Activated naive CD8-positive, alpha-beta T cell treated with anti-CD3 and anti-CD28 coated beads, Interleukin-2, amount 50 U/mL, for 24 hours (primary cell): ENCODE data around the gene ARFIP1.

ENCODE experiments used
- ATAC-seq: fragments of 150-1000 bp; cut with Tn5 transposase; one replicate; pipeline ENCODE4 v1.10.0; 2021
- DNase-seq: peaks from one replicate; pipeline ENCODE4 v3.0.0; 2021
- H3K27ac Mint-ChIP-seq: one replicate; pipeline ENCODE4 v1.8.0; 2021; ENCODE audit warnings: mild to moderate bottlenecking, mixed read lengths
- H3K27me3 Mint-ChIP-seq: one replicate; pipeline ENCODE4 v1.8.0; 2021; ENCODE audit warnings: mixed read lengths
- H3K36me3 Mint-ChIP-seq: one replicate; pipeline ENCODE4 v1.8.0; 2021; ENCODE audit warnings: low read depth, mixed read lengths
- H3K4me1 Mint-ChIP-seq: one replicate; pipeline ENCODE4 v1.8.0; 2021; ENCODE audit warnings: mixed read lengths
- H3K4me3 Mint-ChIP-seq: one replicate; pipeline ENCODE4 v1.8.0; 2021; ENCODE audit warnings: mild to moderate bottlenecking, moderate library complexity, mixed read lengths
- H3K9me3 Mint-ChIP-seq: one replicate; pipeline ENCODE4 v1.8.0; 2021; ENCODE audit warnings: mixed read lengths

The ARFIP1 gene

DNA sequence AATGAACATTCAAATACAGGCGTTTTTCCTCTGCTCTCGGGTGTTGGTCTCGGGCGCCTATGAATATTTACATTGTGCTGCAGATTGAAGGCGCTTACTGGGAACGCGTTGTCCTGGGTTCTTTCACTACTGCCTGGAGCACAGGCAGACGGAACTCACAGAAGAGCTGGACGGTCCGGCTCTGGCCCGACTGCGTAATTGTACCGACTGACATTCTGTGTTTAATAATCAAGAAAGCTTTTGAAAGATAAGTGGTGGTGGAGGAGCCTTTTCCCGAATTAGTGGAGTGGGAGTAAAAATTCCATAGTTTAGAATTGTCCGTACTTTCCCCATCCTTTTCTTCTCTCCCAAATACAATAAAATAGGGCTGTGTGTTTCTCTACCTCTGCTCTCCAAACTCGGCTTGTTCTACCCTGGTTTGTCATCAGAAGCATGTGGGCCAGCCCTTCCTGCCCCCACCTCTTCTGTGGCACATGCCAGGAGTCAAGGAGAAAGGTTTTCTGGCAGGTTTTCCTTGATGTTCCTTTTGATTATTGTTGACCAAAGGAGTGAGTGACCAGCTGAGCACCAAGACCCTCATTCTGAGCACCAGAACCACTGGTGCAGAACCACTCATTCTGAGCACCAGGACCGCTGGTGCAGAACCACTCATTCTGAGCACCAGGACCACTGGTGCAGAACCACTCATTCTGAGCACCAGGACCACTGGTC lies 158.6 kb downstream of the ARFIP1 start:
- Mint-ChIP-seq H3K36me3 (no peaks in the 10 kb centered on the region), H3K9me3 (no peaks in the 10 kb centered on the region), H3K27ac (no peak overlapping the region), H3K4me3 (peak overlapping the region; percentile 76), H3K4me1 (peaks cover 17% of the 10 kb centered on the region), H3K27me3 (peaks cover 56% of the 10 kb centered on the region)
- DNase-seq (no peak), ATAC-seq (no peak)

DNA sequence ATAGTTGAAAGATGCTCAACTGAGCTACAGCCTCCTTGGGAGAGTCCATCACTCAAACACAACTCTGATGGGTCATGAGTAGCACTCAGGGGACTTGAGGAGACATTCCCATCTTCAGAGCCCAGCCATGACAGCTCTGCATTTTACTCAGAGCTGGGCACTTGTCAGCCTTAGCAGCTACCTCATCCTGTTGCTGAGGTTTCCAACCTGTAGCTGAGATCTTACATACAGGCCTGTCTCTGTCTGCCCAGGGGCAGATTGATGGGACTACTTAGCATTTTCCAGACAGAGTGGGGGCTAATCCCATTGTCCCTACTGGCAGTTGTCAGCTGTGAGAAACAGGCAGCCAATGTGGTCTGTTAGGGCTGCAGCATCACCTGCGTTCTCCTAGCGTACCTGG lies 159.9 kb downstream of the ARFIP1 start:
- H3K36me3 Mint-ChIP-seq = no peaks in the 10 kb centered on the region
- no peak for DNase-seq
- no peak overlapping the region for H3K27ac Mint-ChIP-seq
- ATAC-seq = no peak
- H3K4me3 Mint-ChIP-seq = no peak overlapping the region
- H3K9me3 Mint-ChIP-seq = no peaks in the 10 kb centered on the region
- H3K4me1 Mint-ChIP-seq = peaks cover 16% of the 10 kb centered on the region
- peaks cover 45% of the 10 kb centered on the region for H3K27me3 Mint-ChIP-seq

DNA sequence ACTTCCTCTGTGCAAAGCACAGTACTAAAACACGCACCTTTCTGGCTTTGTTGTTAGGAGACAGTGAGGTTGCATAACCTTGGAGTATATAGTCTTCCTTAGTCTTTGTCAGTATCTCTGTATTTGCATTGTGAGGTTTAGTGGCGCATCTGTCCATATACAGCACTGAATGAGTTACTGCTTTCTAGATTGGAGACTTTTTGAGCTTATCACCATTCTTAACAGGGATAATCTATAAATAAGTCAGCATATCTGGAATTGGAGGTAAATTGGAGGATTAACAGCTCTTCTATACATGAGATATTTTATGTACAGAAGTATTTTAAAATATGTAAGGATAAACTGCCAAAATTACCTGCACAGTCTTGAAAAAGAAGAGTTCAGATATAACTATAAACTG lies 160.7 kb downstream of the ARFIP1 start:
- no peaks in the 10 kb centered on the region for H3K9me3 Mint-ChIP-seq
- no peak for ATAC-seq
- H3K27me3 Mint-ChIP-seq = peaks cover 36% of the 10 kb centered on the region
- H3K36me3 Mint-ChIP-seq = no peaks in the 10 kb centered on the region
- no peak for DNase-seq
- peaks cover 9% of the 10 kb centered on the region for H3K4me1 Mint-ChIP-seq
- no peak overlapping the region for H3K4me3 Mint-ChIP-seq
- no peak overlapping the region for H3K27ac Mint-ChIP-seq

DNA sequence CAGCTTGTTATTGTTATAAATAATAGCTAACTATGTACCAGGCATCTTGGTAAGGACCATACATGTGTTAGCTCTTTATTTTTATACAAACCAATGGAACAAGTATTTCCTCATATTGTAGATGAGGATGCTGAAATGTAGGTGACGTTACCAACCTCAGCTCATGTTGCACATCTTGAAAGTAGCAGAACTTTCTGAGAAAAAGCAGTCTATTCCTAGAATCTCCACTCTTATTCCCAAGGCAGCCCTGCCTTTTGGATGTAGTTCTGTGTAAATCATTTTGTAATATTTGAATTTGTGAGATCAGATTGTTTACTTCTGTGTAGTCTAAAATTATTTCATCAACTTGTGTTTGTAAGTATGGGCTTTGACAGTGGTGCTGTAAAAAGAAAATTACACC lies 161.7 kb downstream of the ARFIP1 start:
- Mint-ChIP-seq H3K4me3 (no peak overlapping the region), H3K9me3 (no peaks in the 10 kb centered on the region), H3K36me3 (no peaks in the 10 kb centered on the region), H3K27ac (no peak overlapping the region), H3K4me1 (peaks cover 6% of the 10 kb centered on the region), H3K27me3 (peaks cover 33% of the 10 kb centered on the region)
- ATAC-seq (no peak), DNase-seq (no peak)

DNA sequence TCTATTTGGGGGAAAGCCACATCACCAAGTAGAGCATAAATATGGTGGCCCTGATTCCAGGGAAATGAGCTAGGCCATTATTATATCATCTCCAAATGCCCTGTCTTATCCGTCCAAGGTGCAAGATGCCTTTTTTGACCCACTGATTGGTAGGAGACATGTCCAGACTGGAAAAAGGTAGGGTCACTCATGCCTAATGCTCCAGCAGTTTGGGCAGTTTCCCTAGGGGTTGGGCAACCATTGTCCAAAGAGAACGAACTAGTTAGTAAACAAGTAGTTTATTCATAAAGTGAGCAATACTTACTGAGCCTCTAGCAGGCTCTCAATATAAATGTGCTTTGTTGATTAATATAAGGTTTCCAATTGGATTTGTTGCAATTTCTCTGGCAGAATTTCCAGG lies 162.6 kb downstream of the ARFIP1 start:
- DNase-seq (no peak), ATAC-seq (no peak)
- Mint-ChIP-seq H3K4me3 (no peak overlapping the region), H3K27ac (no peak overlapping the region), H3K9me3 (no peaks in the 10 kb centered on the region), H3K36me3 (no peaks in the 10 kb centered on the region), H3K27me3 (peaks cover 33% of the 10 kb centered on the region), H3K4me1 (peaks cover 6% of the 10 kb centered on the region)

DNA sequence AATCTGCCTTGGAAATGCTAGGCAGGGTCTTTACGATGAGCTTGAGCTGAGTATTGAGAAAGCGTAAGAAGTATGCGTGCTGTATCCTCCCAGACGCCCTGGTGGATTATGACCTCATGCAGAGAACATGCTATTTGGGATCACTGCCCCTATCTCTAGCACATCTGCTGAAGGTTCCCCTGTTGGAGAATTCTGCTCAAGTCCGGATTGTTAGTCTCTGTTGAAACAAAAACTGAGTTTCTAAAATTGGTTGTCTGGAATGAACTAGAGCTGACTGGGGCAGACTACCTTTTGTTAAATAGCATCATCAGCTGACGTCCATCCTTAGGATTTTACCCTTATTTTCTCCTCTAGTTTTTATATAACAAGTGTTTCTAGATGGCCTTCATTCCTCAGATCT lies 163.9 kb downstream of the ARFIP1 start:
- H3K9me3 Mint-ChIP-seq = no peaks in the 10 kb centered on the region
- ATAC-seq (no peak), DNase-seq (no peak)
- H3K4me1 Mint-ChIP-seq = no peaks in the 10 kb centered on the region
- no peaks in the 10 kb centered on the region for H3K36me3 Mint-ChIP-seq
- H3K4me3 Mint-ChIP-seq = no peak overlapping the region
- no peak overlapping the region for H3K27ac Mint-ChIP-seq
- H3K27me3 Mint-ChIP-seq = peaks cover 30% of the 10 kb centered on the region

DNA sequence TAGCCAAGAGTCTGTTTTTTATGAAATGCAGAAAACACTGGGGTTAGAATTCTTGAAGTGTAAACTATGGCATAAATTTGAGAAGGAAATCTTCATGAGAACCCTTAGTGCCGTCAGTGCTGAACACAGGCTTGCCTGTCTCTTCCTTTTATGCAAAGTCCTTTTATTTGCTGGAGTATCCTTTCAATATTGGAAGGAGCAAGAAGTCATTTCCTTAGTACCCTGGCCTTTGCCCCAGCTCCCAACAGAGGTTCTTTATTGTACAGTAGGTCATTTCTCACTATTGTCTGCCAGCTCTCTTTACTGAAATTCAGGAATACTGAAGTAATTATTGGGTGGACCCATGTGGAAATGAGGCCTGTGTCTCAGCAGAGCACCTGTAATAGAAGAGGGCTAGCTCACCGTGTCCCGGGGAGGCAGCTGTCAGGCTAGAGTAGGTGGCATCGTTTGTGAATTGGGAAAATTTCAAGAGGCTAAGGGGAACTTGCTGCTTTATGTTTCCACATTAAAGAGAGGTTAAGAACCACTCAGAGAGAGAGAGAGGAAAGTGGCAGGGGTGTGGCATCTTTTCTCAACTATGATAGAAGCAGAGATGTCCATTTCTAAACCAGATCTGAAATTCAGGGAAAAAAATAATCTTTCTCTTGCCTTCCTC lies 165.0 kb downstream of the ARFIP1 start:
- Mint-ChIP-seq H3K27ac (no peak overlapping the region), H3K9me3 (no peaks in the 10 kb centered on the region), H3K4me3 (no peak overlapping the region), H3K27me3 (peaks cover 19% of the 10 kb centered on the region), H3K4me1 (no peaks in the 10 kb centered on the region), H3K36me3 (no peaks in the 10 kb centered on the region)
- no peak for DNase-seq
- no peak for ATAC-seq

DNA sequence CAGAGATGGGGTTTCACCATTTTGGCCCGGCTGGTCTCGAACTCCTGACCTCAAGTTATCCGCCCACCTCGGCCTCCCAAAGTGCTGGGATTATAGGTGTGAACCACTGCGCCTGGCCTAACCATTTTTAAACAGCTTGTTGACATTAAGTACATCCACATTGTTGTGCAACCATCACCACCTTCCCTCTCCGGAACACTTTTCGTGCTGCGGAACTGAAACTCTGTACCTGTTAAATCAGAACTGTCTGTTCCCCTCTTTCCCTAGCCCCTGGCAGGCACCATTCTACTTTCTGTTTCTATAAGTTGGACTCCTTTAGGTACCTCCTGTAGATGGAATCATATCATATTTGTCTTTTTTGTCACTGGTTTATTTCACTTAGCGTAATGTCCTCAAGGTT lies 165.9 kb downstream of the ARFIP1 start:
- H3K9me3 Mint-ChIP-seq = no peaks in the 10 kb centered on the region
- no peaks in the 10 kb centered on the region for H3K4me1 Mint-ChIP-seq
- no peak for DNase-seq
- no peak for ATAC-seq
- no peak overlapping the region for H3K27ac Mint-ChIP-seq
- H3K27me3 Mint-ChIP-seq = peaks cover 15% of the 10 kb centered on the region
- no peaks in the 10 kb centered on the region for H3K36me3 Mint-ChIP-seq
- H3K4me3 Mint-ChIP-seq = no peak overlapping the region

DNA sequence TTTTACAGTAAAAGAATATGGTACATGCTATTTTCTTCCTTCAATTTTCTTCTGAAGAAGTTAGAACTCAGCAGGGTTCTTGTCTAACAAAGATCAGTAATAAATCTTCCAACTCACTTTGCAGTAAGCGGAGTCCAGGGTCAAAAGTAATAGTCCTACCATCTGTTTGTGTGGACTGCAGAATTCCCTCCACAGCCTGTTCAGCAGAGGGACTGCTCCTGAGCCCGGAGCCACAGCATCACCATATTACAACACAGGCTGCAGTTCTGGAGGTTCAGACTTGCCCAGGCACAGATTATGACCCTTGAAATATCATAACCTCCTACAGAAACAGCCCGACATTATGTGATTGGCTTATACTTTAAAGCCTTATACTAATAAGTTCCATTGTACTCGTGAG lies 166.7 kb downstream of the ARFIP1 start:
- no peak overlapping the region for H3K27ac Mint-ChIP-seq
- no peak overlapping the region for H3K4me3 Mint-ChIP-seq
- no peaks in the 10 kb centered on the region for H3K9me3 Mint-ChIP-seq
- ATAC-seq (no peak), DNase-seq (no peak)
- H3K4me1 Mint-ChIP-seq = no peaks in the 10 kb centered on the region
- no peaks in the 10 kb centered on the region for H3K36me3 Mint-ChIP-seq
- peaks cover 17% of the 10 kb centered on the region for H3K27me3 Mint-ChIP-seq

DNA sequence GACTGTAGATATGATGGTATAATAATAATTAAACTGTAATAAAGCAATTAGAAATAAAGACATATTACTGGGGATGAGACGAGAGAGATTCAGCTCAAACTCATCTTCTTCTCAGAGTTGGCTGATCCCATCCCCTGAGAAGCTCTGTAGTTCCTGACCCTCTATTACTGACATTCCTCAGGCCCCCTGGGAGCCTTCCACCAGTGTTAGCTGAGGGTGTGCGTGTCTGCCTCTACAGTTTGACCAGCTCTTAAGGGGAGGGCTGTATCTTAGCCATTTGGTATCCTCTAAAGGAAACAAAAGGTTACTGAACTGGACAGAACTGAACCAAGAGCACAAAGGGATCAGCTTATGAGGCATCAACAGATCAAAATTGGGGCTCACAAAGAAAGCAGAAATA lies 167.6 kb downstream of the ARFIP1 start:
- H3K9me3 Mint-ChIP-seq = no peaks in the 10 kb centered on the region
- DNase-seq (no peak), ATAC-seq (no peak)
- no peak overlapping the region for H3K27ac Mint-ChIP-seq
- H3K27me3 Mint-ChIP-seq = peaks cover 13% of the 10 kb centered on the region
- no peaks in the 10 kb centered on the region for H3K36me3 Mint-ChIP-seq
- no peak overlapping the region for H3K4me3 Mint-ChIP-seq
- no peaks in the 10 kb centered on the region for H3K4me1 Mint-ChIP-seq

DNA sequence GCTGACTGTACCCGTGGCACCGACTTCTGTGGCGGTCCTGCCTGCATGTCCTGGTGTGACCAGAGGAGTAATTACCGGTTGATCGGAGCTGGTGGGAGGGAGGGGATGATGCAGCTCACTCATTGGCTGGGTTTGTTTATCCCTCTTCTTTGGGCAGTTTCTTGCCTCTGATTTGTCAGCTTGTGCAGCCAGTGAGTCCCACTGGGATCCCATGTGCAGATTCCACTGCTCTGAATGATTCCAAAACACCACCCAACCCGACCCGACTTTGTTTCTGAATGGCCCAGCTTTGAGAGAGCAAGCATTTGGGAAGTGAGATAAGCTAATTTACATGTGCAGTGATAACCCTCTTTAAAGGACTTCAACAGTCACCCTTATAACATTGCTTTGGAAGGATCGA lies 170.2 kb downstream of the ARFIP1 start:
- Mint-ChIP-seq H3K36me3 (no peaks in the 10 kb centered on the region), H3K9me3 (no peaks in the 10 kb centered on the region), H3K27me3 (peaks cover 13% of the 10 kb centered on the region), H3K27ac (no peak overlapping the region), H3K4me1 (no peaks in the 10 kb centered on the region), H3K4me3 (no peak overlapping the region)
- no peak for ATAC-seq
- DNase-seq = no peak

DNA sequence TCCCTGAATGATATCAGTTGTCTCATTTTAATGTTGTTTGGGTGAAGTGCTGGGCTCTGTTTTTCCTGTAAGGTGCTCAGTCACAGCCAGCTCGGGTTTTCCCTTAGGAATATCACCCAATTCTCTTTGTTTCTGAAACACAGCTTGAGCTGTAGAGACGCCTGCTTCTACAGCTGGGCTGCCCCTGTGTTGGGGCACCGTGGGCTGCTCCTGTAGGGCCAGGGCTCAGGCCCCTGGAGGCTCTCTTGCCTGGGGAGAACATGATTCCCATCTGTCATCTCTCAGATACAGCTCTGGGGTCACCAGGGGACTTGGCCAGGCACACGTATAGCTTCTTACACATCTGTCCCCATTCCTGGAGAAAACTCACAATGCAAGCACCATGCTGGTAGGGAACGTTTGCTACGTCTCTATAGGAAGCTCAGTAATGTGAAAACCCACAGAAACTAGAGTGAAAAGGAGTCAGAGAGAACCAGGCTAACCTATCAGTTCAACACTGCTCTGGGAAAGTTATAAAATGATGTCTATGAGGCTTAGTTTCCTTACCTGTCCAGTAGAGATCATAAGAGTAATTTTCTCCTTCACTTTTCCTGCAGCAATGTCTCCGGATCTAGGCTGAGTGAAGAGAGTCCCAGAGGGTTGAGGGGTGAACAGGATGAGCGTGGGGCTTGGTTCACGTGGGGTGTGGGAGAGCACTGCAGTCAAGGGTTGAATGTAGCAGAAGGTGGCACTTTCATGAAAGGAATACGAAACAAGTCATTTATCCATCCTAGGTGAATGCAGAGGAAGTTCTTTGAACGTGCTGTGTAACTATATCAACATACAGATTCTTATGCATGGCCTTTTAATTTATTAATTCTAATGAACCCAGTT lies 170.9 kb downstream of the ARFIP1 start:
- Mint-ChIP-seq H3K4me1 (no peaks in the 10 kb centered on the region), H3K4me3 (no peak overlapping the region), H3K27ac (no peak overlapping the region), H3K9me3 (no peaks in the 10 kb centered on the region), H3K27me3 (peaks cover 13% of the 10 kb centered on the region), H3K36me3 (no peaks in the 10 kb centered on the region)
- ATAC-seq (no peak), DNase-seq (no peak)

DNA sequence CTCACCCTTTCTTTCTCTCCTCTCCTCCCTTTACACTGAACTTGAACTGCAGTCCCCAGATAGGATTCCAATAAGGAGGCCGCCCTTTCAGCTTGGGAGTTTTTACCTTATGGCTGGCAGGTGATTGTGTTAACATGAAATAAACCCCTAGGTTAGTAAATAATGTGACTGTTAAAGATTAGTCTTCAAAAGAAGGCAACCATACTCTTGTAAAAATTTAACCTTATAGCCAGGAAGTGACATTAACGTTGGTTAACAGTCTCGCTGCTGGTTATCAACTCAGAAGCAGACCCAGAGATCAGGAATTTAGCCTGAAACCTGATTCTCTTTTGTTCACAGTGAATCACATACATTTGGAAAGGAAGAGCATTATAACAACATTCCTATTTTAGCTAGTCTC lies 171.6 kb downstream of the ARFIP1 start:
- peaks cover 13% of the 10 kb centered on the region for H3K27me3 Mint-ChIP-seq
- no peak overlapping the region for H3K4me3 Mint-ChIP-seq
- DNase-seq = no peak
- no peaks in the 10 kb centered on the region for H3K4me1 Mint-ChIP-seq
- no peaks in the 10 kb centered on the region for H3K36me3 Mint-ChIP-seq
- no peak overlapping the region for H3K27ac Mint-ChIP-seq
- no peak for ATAC-seq
- no peaks in the 10 kb centered on the region for H3K9me3 Mint-ChIP-seq

DNA sequence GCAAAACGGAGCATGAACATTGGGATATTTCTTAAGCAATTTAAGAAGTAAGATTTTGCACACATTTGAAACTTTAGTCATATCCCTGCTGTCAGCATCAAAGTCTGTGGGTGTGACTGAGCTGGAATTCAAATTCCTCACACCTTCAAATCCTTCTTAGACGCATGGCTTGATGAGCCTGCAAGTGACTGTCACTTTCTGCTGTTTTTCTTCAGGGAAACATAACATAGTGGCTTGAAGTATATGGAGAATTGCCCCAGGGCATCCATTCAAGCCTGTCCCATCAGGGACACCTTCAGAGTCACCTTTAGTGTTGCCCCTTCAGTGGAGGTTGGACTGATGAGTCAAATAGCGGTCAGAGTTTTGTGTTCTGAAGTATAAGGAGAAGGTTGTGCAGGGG lies 173.8 kb downstream of the ARFIP1 start:
- Mint-ChIP-seq H3K4me1 (peaks cover 3% of the 10 kb centered on the region), H3K9me3 (no peaks in the 10 kb centered on the region), H3K4me3 (no peak overlapping the region), H3K36me3 (no peaks in the 10 kb centered on the region), H3K27me3 (peaks cover 6% of the 10 kb centered on the region), H3K27ac (no peak overlapping the region)
- ATAC-seq (no peak), DNase-seq (no peak)

DNA sequence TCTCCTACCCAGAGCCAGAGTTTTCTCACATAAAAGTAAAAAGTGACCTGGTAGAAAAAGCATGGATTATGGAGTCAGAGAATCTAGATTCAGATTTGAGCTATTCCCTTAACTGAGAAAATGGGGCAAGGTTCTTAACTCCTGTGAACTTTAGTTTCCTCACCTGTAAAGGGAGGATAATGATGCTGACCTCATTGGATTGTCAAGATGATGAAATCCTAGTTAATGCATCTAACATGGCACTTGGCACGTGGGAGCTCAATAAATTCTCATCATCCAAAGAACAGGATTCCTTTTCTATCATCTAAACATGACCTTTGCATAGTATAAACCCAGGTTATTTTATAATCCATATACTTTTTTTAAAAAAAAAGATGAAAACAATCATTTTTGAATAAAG lies 175.0 kb downstream of the ARFIP1 start:
- peaks cover 3% of the 10 kb centered on the region for H3K4me1 Mint-ChIP-seq
- no peaks in the 10 kb centered on the region for H3K9me3 Mint-ChIP-seq
- DNase-seq = no peak
- H3K27me3 Mint-ChIP-seq = peaks cover 6% of the 10 kb centered on the region
- H3K36me3 Mint-ChIP-seq = no peaks in the 10 kb centered on the region
- no peak overlapping the region for H3K4me3 Mint-ChIP-seq
- H3K27ac Mint-ChIP-seq = no peak overlapping the region
- ATAC-seq = no peak
